ENCODE measurements around the gene TRMT44. TPM values are rescaled to one million over a fixed set of nuclear protein-coding genes. Genes with fewer than 3 reads are reported as not detected.
"Not testable (repeated sequence)": the region's sequence is repeated elsewhere in the genome, so short reads cannot be mapped to it uniquely, and the experiment has no call there.

Gene TRMT44
- total RNA-seq, 1 experiment from 2014 or later: 17.4 TPM

- CTCF ChIA-PET: no interaction called here
Measured at GRCh38 chr4:8419222-8420041, 21.1 kb upstream of the TRMT44 start.

GRCh38 chr4:8420151-8420550, 20.4 kb upstream of the TRMT44 start:
- H3K4me2 ChIP-seq: peak overlapping the region; percentile 50
- peak in 1 of 2 experiments; percentile 45 for DNase-seq
- H3K27ac ChIP-seq; H4K20me1 ChIP-seq (ENCODE audit: insufficient read depth); H3F3A ChIP-seq (ENCODE audit: insufficient read depth, low read depth); H3K27me3 ChIP-seq (ENCODE audit: insufficient read depth, low read depth); H3K4me3 ChIP-seq; H2AFZ ChIP-seq; intact Hi-C loops (cut with micrococcal nuclease; ENCODE audit: unreplicated experiment); H3K36me3 ChIP-seq (ENCODE audit: low read depth); POLR2A ChIA-PET (ENCODE audit: unreplicated experiment); H3K9me2 ChIP-seq (ENCODE audit: insufficient read depth); BruUV-seq (replicated peaks); H3K9me3 ChIP-seq (ENCODE audit: insufficient read depth, low read depth); H3K79me2 ChIP-seq (ENCODE audit: low read depth): not testable (repeated sequence)
- peaks cover 39% of the 10 kb centered on the region for H3K4me1 ChIP-seq (replicated peaks; ENCODE audit: insufficient read depth)
- CTCF ChIA-PET: interaction anchor here (0.6 kb wide), 1 partner anchor 9 kb away, joined by 3 read pairs; no protein-coding TSS in a partner anchor

More at GRCh38 chr4:8419222-8420041, 21.1 kb upstream of the TRMT44 start:
- H3F3A ChIP-seq (ENCODE audit: insufficient read depth, low read depth): peaks cover 5% of the 10 kb centered on the region; the same call in 1 of the 2 replicates
- peaks cover 39% of the 10 kb centered on the region for H3K4me1 ChIP-seq (replicated peaks; ENCODE audit: insufficient read depth)
- no peaks in the 10 kb centered on the region for H3K9me2 ChIP-seq (ENCODE audit: insufficient read depth)
- H2AFZ ChIP-seq: no peak overlapping the region
- no TSS peak for BruUV-seq (replicated peaks)
- TF ChIP-seq EZH2 (IDR thresholded peaks at IDR 0.05; ENCODE audit: low read depth) (no peak), CTCF (conservative IDR thresholded peaks at IDR 0.05) (no peak)
- POLR2A ChIA-PET (ENCODE audit: unreplicated experiment): interaction anchor here (0.6 kb wide), 1 partner anchor 1604 kb away, joined by 5 read pairs; no protein-coding TSS in a partner anchor
- no peak overlapping the region for H3K4me3 ChIP-seq
- 0 out of 2 replicates have a peak, but pooled peaks cover 4% of the 10 kb centered on the region for H3K79me2 ChIP-seq (ENCODE audit: low read depth)
- DNase-seq: no peak
- H3K27me3 ChIP-seq (ENCODE audit: insufficient read depth, low read depth): no peaks in the 10 kb centered on the region
- no peaks in the 10 kb centered on the region for H3K9me3 ChIP-seq (ENCODE audit: insufficient read depth, low read depth)
- H3K36me3 ChIP-seq (ENCODE audit: low read depth): no peaks in the 10 kb centered on the region
- H4K20me1 ChIP-seq (ENCODE audit: insufficient read depth): no peaks in the 10 kb centered on the region
- peak overlapping the region; percentile 50 for H3K4me2 ChIP-seq
- H3K27ac ChIP-seq: no peak overlapping the region
- intact Hi-C loops (cut with micrococcal nuclease; ENCODE audit: unreplicated experiment): no loop called here

GRCh38 chr4:8422327-8422726, 18.2 kb upstream of the TRMT44 start:
- Histone ChIP-seq H3K36me3 (ENCODE audit: low read depth) (no peaks in the 10 kb centered on the region), H3K4me3 (peak overlapping the region; percentile 14; the same call in 1 of the 2 replicates), H3F3A (ENCODE audit: insufficient read depth, low read depth) (peaks cover 5% of the 10 kb centered on the region; the same call in 1 of the 2 replicates), H2AFZ (no peak overlapping the region), H3K27ac (peak overlapping the region; percentile 44), H4K20me1 (ENCODE audit: insufficient read depth) (no peaks in the 10 kb centered on the region), H3K9me2 (ENCODE audit: insufficient read depth) (no peaks in the 10 kb centered on the region), H3K79me2 (ENCODE audit: low read depth) (0 out of 2 replicates have a peak, but pooled peaks cover 4% of the 10 kb centered on the region), H3K27me3 (ENCODE audit: insufficient read depth, low read depth) (no peaks in the 10 kb centered on the region), H3K9me3 (ENCODE audit: insufficient read depth, low read depth) (no peaks in the 10 kb centered on the region), H3K4me2 (peak overlapping the region; percentile 70), H3K4me1 (replicated peaks; ENCODE audit: insufficient read depth) (peaks cover 43% of the 10 kb centered on the region)
- no TSS peak for BruUV-seq (replicated peaks)
- TF ChIP-seq EZH2 (IDR thresholded peaks at IDR 0.05; ENCODE audit: low read depth) (no peak), CTCF (conservative IDR thresholded peaks at IDR 0.05) (no peak)
- POLR2A ChIA-PET (ENCODE audit: unreplicated experiment): no interaction called here
- CTCF ChIA-PET: no interaction called here
- DNase-seq: peak; percentile 74 to 89
- intact Hi-C loops (cut with micrococcal nuclease; ENCODE audit: unreplicated experiment): loop anchor here (2.0 kb wide), 1 partner anchor 18 kb away; the partner anchor contains the start of genes ACOX3 and TRMT44

Measured in PC-9 (cell line).